Measurements from ENCODE around the gene ABCB11. TPM values are rescaled to one million over a fixed set of nuclear protein-coding genes. Genes with fewer than 3 reads are reported as not detected.

The ABCB11 gene
- total RNA-seq, 1 experiment from 2014 or later: 0.11 TPM

DNA sequence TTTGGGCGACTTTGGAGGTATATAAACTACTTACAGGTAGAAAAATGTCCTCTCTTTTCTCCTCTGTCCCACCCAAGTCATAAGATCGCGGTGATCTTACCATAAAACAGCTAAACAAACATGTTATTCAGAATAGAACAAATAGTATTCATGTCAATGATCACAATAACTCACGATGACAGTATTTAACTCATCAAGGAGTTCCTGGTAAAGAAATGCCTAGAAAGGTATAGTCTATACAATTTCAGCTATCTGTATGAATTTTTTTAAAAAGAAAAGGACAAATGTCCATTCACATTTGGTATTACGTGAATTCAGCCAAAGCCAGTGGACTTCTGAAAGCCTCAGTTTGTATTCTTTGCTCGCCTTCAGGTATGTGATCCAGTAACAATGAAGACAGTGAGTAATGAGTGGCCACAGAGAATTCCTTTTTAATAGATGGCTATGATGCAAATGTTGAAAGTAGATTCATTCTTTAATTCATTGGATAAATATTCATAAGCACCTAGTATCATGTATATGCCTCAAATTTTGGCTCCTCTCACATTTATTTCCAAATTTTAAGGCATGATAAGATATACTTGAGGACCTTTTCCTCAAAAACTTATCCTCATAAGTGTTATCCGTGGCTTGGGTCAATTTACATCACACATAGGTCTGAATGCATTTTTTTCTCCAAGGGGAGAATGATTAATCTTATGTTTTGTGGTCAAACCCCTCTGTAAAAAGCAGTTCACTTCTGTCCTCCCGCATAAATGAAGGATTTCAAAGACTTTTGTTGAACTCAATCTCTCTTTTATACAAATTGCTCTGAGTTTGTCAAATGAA lies 20.3 kb downstream of the ABCB11 start:
- CTCF ChIA-PET: no interaction called here
- ATAC-seq: peak; percentile 60

DNA sequence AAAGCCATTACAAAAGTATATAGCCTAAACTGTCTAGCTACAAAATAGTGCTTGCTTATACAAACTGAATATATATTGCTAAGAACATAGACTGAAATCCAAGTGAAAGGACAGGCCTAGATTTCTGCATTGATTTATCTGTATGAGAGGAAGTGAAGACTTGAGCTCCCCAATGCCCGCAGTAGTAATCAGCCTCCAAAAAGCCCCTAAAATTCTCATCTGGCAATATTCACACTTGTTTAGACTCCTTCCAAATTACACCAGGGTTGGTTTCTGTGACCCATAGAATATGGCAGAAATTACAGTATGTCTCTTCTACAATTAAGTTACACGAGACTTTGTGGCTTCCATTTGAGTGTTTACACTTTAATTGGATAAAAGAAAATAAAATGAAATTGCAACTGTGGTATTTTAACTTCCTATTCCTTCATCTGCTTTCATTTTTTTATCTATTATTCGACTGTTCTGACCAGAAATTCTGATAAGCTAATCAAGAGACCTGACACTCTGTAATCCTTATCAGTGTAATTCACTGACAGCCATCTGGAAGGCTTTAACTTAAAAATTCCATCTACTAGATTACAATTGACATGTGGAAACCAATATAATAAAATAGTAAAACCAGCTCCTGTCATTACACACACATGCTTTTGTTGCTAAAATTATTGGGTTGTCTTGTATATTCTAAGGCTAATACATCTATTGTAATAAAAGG lies 21.1 kb downstream of the ABCB11 start:
- H3F3A ChIP-seq (ENCODE audit: low read length, unreplicated experiment): peaks cover 18% of the 10 kb centered on the region
- no peaks in the 10 kb centered on the region for H3K9me2 ChIP-seq (replicated peaks; ENCODE audit: low read length)
- H3K4me3 ChIP-seq (ENCODE audit: low read length): peak overlapping the region; percentile 23
- TSS peak; percentile 77 for BruUV-seq (replicated peaks)
- TF ChIP-seq EZH2 (IDR thresholded peaks at IDR 0.05; ENCODE audit: low read length, unreplicated experiment) (no peak), CTCF (conservative IDR thresholded peaks at IDR 0.05; ENCODE audit: low read depth, low read length) (no peak), EZH2phosphoT487 (IDR thresholded peaks at IDR 0.05; ENCODE audit: borderline replicate concordance, low read length) (no peak)
- no peaks in the 10 kb centered on the region for H3K27me3 ChIP-seq (ENCODE audit: low read length)
- H3K9me3 ChIP-seq (ENCODE audit: low read length): no peaks in the 10 kb centered on the region
- no peaks in the 10 kb centered on the region for H3K79me2 ChIP-seq (ENCODE audit: low read length)
- H2AFZ ChIP-seq (ENCODE audit: low read length): no peak overlapping the region
- peak overlapping the region; percentile 98 for H3K27ac ChIP-seq (ENCODE audit: low read length)
- H3K4me2 ChIP-seq (ENCODE audit: low read length): peak overlapping the region; percentile 70
- H3K9ac ChIP-seq (ENCODE audit: low read length): peak overlapping the region; percentile 79
- H3K36me3 ChIP-seq (ENCODE audit: low read depth, low read length): no peaks in the 10 kb centered on the region
- ATAC-seq: 0 out of 2 replicates have a peak, but pooled peaks have one; percentile 2
- POLR2A ChIA-PET (ENCODE audit: unreplicated experiment): interaction anchor here (0.6 kb wide), 1 partner anchor 39 kb away, joined by 3 read pairs; no protein-coding TSS in a partner anchor
- DNase-seq: no peak
- CTCF ChIA-PET: no interaction called here
- intact Hi-C loops (cut with micrococcal nuclease): loop anchor here (1.0 to 5.0 kb wide), 4 partner anchors 24 to 85 kb away; partner anchors contain the start of gene DHRS9
- peaks cover 60% of the 10 kb centered on the region for H3K4me1 ChIP-seq (ENCODE audit: insufficient read depth, low read length)
- H4K20me1 ChIP-seq (ENCODE audit: low read length): no peaks in the 10 kb centered on the region

More for the DNA sequence above, 20.3 kb downstream of the ABCB11 start:
- Histone ChIP-seq H3K9ac (ENCODE audit: low read length) (peak overlapping the region; percentile 79), H3K9me3 (ENCODE audit: low read length) (no peaks in the 10 kb centered on the region), H3K36me3 (ENCODE audit: low read depth, low read length) (no peaks in the 10 kb centered on the region), H3K9me2 (replicated peaks; ENCODE audit: low read length) (no peaks in the 10 kb centered on the region), H2AFZ (ENCODE audit: low read length) (peak overlapping the region; percentile 12; the same call in 1 of the 2 replicates), H3K27me3 (ENCODE audit: low read length) (no peaks in the 10 kb centered on the region), H3K79me2 (ENCODE audit: low read length) (no peaks in the 10 kb centered on the region), H3K4me1 (ENCODE audit: insufficient read depth, low read length) (peaks cover 56% of the 10 kb centered on the region), H3F3A (ENCODE audit: low read length, unreplicated experiment) (peaks cover 18% of the 10 kb centered on the region), H3K27ac (ENCODE audit: low read length) (peak overlapping the region; percentile 98), H3K4me2 (ENCODE audit: low read length) (peak overlapping the region; percentile 70), H3K4me3 (ENCODE audit: low read length) (peak overlapping the region; percentile 39), H4K20me1 (ENCODE audit: low read length) (no peaks in the 10 kb centered on the region)
- intact Hi-C loops (cut with micrococcal nuclease): loop anchor here (1.0 to 5.0 kb wide), 4 partner anchors 23 to 84 kb away; partner anchors contain the start of gene DHRS9
- peak; percentile 87 for DNase-seq
- BruUV-seq (replicated peaks): TSS peak; percentile 65
- POLR2A ChIA-PET (ENCODE audit: unreplicated experiment): no interaction called here
- no peak for TF ChIP-seq EZH2phosphoT487 (IDR thresholded peaks at IDR 0.05; ENCODE audit: borderline replicate concordance, low read length)
- no peak for TF ChIP-seq EZH2 (IDR thresholded peaks at IDR 0.05; ENCODE audit: low read length, unreplicated experiment)
- no peak for TF ChIP-seq CTCF (conservative IDR thresholded peaks at IDR 0.05; ENCODE audit: low read depth, low read length)
